HCT116 (cell line): ENCODE results near the gene HMX1. TPM values are rescaled to one million over a fixed set of nuclear protein-coding genes. Genes with fewer than 3 reads are reported as not detected.

Experiments used
- ATAC-seq: fragments of 200-7000 bp; cut with Tn5 transposase; 2 replicates; pipeline ENCODE4 v1.9.1; 2020; ENCODE audit warnings: mild to moderate bottlenecking, moderate library complexity
- BruUV-seq: library from RNA; stranded (reverse); fragments of 400-500 nt; replicated peaks from 2 replicates; lab custom pipeline; 2021; lab: Mats Ljungman, UMichigan
- CTCF ChIA-PET: fragments of 300-600 bp; sonication (Branson Sonifier 250); formaldehyde crosslinking; loops from one replicate; lab custom pipeline; 2021; ENCODE audit warnings: antibody characterized with exemption; lab: Charles Lee
- POLR2A ChIA-PET: fragments of 300-600, 350-600 bp; sonication (Branson Sonifier 250); formaldehyde crosslinking; loops from one replicate; lab custom pipeline; 2021; ENCODE audit warnings: antibody characterized with exemption; lab: Charles Lee
- RAD21 ChIA-PET, 2 experiments: fragments of 300-600 bp; sonication (Branson Sonifier 250); formaldehyde crosslinking; loops; one replicate each; lab custom pipeline; 2023; ENCODE audit warnings: low total read pairs in 2 of 2; ENCODE audit not compliant: uncharacterized antibody in 2 of 2, unreplicated experiment in 2 of 2, low non-redundant PET in 1 of 2; lab: Charles Lee
- DNase-seq: peaks from one replicate; pipeline ENCODE4 v3.0.0-alpha.2; 2010; ENCODE audit warnings: low read depth, low spot score
- H2AFZ ChIP-seq: fragments of 200-600 bp; shearing (Covaris generic), sonication (generic); 2 replicates; pipeline ENCODE4 v1.6.1; 2017; ENCODE audit warnings: low read depth, mixed run types, mixed read lengths, antibody characterized with exemption, low read length; ENCODE audit not compliant: poor library complexity, severe bottlenecking
- H3K27ac ChIP-seq: 2 replicates; pipeline ENCODE4 v1.5.1; 2012; ENCODE audit warnings: low read depth, low read length
- H3K27me3 ChIP-seq: fragments of 200-600 bp; sonication (generic); 2 replicates; pipeline ENCODE4 v1.6.1; 2016; ENCODE audit warnings: mixed run types, low read length, mixed read lengths; ENCODE audit not compliant: insufficient read depth
- H3K36me3 ChIP-seq, 2 experiments: fragments of 200-500 bp in 1 of 2; fragments of 200-600 bp in 1 of 2; sonication (Bioruptor generic) in 1 of 2; sonication (generic) in 1 of 2; 2 replicates each; pipeline versions ENCODE4 v1.5.1 to v1.6.1; 2014 to 2016; ENCODE audit warnings: low read length in 2 of 2, inconsistent platforms in 1 of 2, mixed read lengths in 1 of 2, mixed run types in 1 of 2; ENCODE audit not compliant: insufficient read depth in 2 of 2, control insufficient read depth in 1 of 2
- H3K4me1 ChIP-seq, 2 experiments: fragments of 200-600 bp in 1 of 2; sonication (generic) in 1 of 2; 2 replicates each; pipeline versions ENCODE4 v1.5.1 to v1.6.1; 2012 to 2017; ENCODE audit warnings: low read length in 2 of 2, inconsistent platforms in 1 of 2, mild to moderate bottlenecking in 1 of 2, mixed read lengths in 1 of 2, mixed run types in 1 of 2, moderate library complexity in 1 of 2; ENCODE audit not compliant: insufficient read depth in 2 of 2, control insufficient read depth in 1 of 2
- H3K4me2 ChIP-seq: fragments of 200-600 bp; sonication (generic); 2 replicates; pipeline ENCODE4 v1.6.1; 2017; ENCODE audit warnings: mixed run types, low read length, mixed read lengths
- H3K4me3 ChIP-seq, 2 experiments: fragments of 200-600 bp in 1 of 2; sonication (generic) in 1 of 2; replicated peaks in 1 of 2; 2 replicates each; pipeline ENCODE4 v1.5.1; 2011 to 2016; ENCODE audit warnings: low read length in 2 of 2, control low read depth in 1 of 2, low read depth in 1 of 2, mild to moderate bottlenecking in 1 of 2, mixed read lengths in 1 of 2, mixed run types in 1 of 2
- H3K79me2 ChIP-seq: fragments of 200-600 bp; sonication (generic); 2 replicates; pipeline ENCODE4 v1.6.1; 2017; ENCODE audit warnings: mild to moderate bottlenecking, mixed run types, low read length, moderate library complexity, mixed read lengths; ENCODE audit not compliant: insufficient read depth
- H3K9ac ChIP-seq: fragments of 200-600 bp; sonication (generic); 2 replicates; pipeline ENCODE4 v1.6.1; 2016; ENCODE audit warnings: low read length, mixed read lengths
- H3K9me2 ChIP-seq: fragments of 200-600 bp; sonication (generic), shearing (Covaris generic); 2 replicates; pipeline ENCODE4 v1.6.1; 2017; ENCODE audit warnings: mixed run types, mild to moderate bottlenecking, moderate library complexity; ENCODE audit not compliant: insufficient read depth
- H3K9me3 ChIP-seq, 2 experiments: fragments of 200-500 bp in 1 of 2; fragments of 200-600 bp in 1 of 2; sonication (Bioruptor generic) in 1 of 2; sonication (generic) in 1 of 2; 2 replicates each; pipeline ENCODE4 v1.6.1; 2014 to 2017; ENCODE audit warnings: low read length in 2 of 2, mixed read lengths in 2 of 2, inconsistent platforms in 1 of 2, low read depth in 1 of 2, mild to moderate bottlenecking in 1 of 2, mixed run types in 1 of 2, moderate library complexity in 1 of 2; ENCODE audit not compliant: control insufficient read depth in 1 of 2, insufficient read depth in 1 of 2
- H4K20me1 ChIP-seq: fragments of 200-600 bp; sonication (generic), shearing (Covaris generic); 2 replicates; pipeline ENCODE4 v1.6.1; 2017; ENCODE audit warnings: mixed run types, mild to moderate bottlenecking, moderate library complexity; ENCODE audit not compliant: insufficient read depth
- CEBPB ChIP-seq: IDR thresholded peaks from 2 replicates; pipeline ENCODE4 v1.6.1; 2012; ENCODE audit warnings: low read depth
- EZH2 ChIP-seq: fragments of 200-600 bp; sonication (generic); IDR thresholded peaks from 2 replicates; pipeline ENCODE4 v1.6.1; 2017; ENCODE audit warnings: antibody characterized with exemption, mixed run types
- JUND ChIP-seq: IDR thresholded peaks from 2 replicates; pipeline ENCODE4 v1.6.1; 2012
- SP1 ChIP-seq: IDR thresholded peaks from 2 replicates; pipeline ENCODE4 v1.6.1; 2012; ENCODE audit warnings: low read depth
- SRF ChIP-seq: IDR thresholded peaks from 2 replicates; pipeline ENCODE4 v1.6.1; 2012; ENCODE audit warnings: low read depth
- ZFX ChIP-seq: fragments of 450-650 bp; IDR thresholded peaks from 2 replicates; pipeline ENCODE4 v1.6.1; 2017
- intact Hi-C: fragments of 100-400 bp; cut with micrococcal nuclease; formaldehyde crosslinking; loops from 2 replicates; pipeline ENCODE4 v1.10.0; 2022
- total RNA-seq: library from RNA; stranded (reverse); gene quantifications from one replicate; pipeline ENCODE4 v1.2.1, GENCODE V29; 2021; ENCODE audit not compliant: unreplicated experiment
- TF ChIP-seq, protein P1 (sequence below), 3 experiments: fragments of 200-600 bp in 1 of 3; sonication (generic) in 1 of 3; IDR thresholded peaks in 2 of 3; conservative IDR thresholded peaks in 1 of 3; 2 replicates each; pipeline ENCODE4 v1.5.1; 2012 to 2017; ENCODE audit warnings: low read depth in 2 of 3, low read length in 2 of 3, antibody characterized with exemption in 1 of 3, borderline replicate concordance in 1 of 3, control low read depth in 1 of 3, mild to moderate bottlenecking in 1 of 3, mixed read lengths in 1 of 3, mixed run types in 1 of 3, moderate library complexity in 1 of 3; ENCODE audit not compliant: insufficient read depth in 1 of 3
- TF ChIP-seq, protein P2 (sequence below): IDR thresholded peaks from 2 replicates; pipeline ENCODE4 v1.6.1; 2012
- TF ChIP-seq, protein P3 (sequence below): IDR thresholded peaks from 2 replicates; pipeline ENCODE4 v1.6.1; 2012

HMX1 gene
- total RNA-seq, 1 experiment from 2014 or later, result 0.39 TPM

DNA sequence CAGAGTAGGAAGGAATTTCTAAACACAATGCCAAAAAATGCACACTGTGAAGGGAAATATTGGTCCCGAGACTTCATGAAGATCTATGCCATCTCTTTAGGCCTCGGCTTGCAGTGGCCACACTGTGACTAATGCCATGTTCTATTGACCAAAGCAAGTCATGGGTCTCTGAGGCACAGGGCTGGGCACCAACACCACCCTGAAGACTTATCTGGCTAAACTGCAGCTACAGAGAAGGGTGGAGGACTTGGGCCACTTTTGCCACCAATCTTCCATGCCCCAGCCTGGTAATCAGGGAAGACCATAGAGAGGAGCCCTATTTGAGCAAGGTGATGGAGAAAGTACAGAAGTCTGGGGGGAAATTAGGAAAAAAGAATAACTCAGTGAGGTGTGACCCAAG is 42.1 kb downstream of the HMX1 start:
- H3K4me1 ChIP-seq, result no peaks in the 10 kb centered on the region
- no peaks in the 10 kb centered on the region for H3K9me2 ChIP-seq
- BruUV-seq, result no TSS peak
- CTCF ChIA-PET, result no interaction called here
- H3K9ac ChIP-seq, result no peak overlapping the region
- intact Hi-C loops, result no loop called here
- no peaks in the 10 kb centered on the region for H3K9me3 ChIP-seq
- H2AFZ ChIP-seq, result no peak overlapping the region
- no peaks in the 10 kb centered on the region for H3K79me2 ChIP-seq
- RAD21 ChIA-PET, result no interaction called here
- H4K20me1 ChIP-seq, result no peaks in the 10 kb centered on the region
- H3K36me3 ChIP-seq, result no peaks in the 10 kb centered on the region
- peaks cover 9% of the 10 kb centered on the region; the same call in 1 of the 2 replicates for H3K27me3 ChIP-seq
- DNase-seq (no peak), ATAC-seq (no peak)
- no peak for TF ChIP-seq EZH2
- TF ChIP-seq, protein P1, sequence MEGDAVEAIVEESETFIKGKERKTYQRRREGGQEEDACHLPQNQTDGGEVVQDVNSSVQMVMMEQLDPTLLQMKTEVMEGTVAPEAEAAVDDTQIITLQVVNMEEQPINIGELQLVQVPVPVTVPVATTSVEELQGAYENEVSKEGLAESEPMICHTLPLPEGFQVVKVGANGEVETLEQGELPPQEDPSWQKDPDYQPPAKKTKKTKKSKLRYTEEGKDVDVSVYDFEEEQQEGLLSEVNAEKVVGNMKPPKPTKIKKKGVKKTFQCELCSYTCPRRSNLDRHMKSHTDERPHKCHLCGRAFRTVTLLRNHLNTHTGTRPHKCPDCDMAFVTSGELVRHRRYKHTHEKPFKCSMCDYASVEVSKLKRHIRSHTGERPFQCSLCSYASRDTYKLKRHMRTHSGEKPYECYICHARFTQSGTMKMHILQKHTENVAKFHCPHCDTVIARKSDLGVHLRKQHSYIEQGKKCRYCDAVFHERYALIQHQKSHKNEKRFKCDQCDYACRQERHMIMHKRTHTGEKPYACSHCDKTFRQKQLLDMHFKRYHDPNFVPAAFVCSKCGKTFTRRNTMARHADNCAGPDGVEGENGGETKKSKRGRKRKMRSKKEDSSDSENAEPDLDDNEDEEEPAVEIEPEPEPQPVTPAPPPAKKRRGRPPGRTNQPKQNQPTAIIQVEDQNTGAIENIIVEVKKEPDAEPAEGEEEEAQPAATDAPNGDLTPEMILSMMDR (IDR thresholded peaks at IDR 0.05 in 2 of 3, conservative IDR thresholded peaks at IDR 0.05 in 1 of 3; ENCODE audit: borderline replicate concordance in 1 of 3, insufficient read depth in 1 of 3, low read depth in 2 of 3, low read length in 2 of 3), result no peak
- no peak for TF ChIP-seq SRF
- no peak for TF ChIP-seq JUND
- H3K4me3 ChIP-seq, result no peak overlapping the region
- POLR2A ChIA-PET, result no interaction called here
- H3K27ac ChIP-seq, result no peak overlapping the region
- H3K4me2 ChIP-seq, result no peak overlapping the region

DNA sequence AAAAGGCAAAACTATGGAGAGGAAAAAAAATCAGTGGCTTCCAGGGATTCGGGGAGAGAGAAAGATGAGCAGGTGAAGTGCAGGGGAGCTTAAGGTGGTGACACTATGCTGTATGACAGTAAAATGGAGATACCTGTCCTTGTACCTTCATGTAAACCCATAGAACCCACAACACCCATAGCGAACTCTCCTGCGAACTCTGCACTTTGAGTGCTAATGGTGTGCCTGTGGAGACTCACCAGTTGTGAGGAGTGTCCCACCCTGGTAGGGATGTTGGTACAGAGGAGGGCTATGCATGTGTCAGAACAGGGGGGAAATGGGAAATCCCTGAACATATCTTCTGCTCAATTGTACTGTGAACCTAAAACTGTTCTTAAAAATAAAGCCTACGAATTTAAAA is 42.8 kb downstream of the HMX1 start:
- no peak overlapping the region for H3K4me3 ChIP-seq
- no peaks in the 10 kb centered on the region for H3K79me2 ChIP-seq
- H3K4me1 ChIP-seq, result no peaks in the 10 kb centered on the region
- DNase-seq (no peak), ATAC-seq (no peak)
- no peak overlapping the region for H3K27ac ChIP-seq
- intact Hi-C loops, result no loop called here
- no TSS peak for BruUV-seq
- no peaks in the 10 kb centered on the region for H4K20me1 ChIP-seq
- no peaks in the 10 kb centered on the region for H3K9me3 ChIP-seq
- POLR2A ChIA-PET, result no interaction called here
- RAD21 ChIA-PET, result no interaction called here
- H3K4me2 ChIP-seq, result no peak overlapping the region
- H3K27me3 ChIP-seq, result peaks cover 9% of the 10 kb centered on the region; the same call in 1 of the 2 replicates
- no peak overlapping the region for H3K9ac ChIP-seq
- CTCF ChIA-PET, result no interaction called here
- H3K36me3 ChIP-seq, result no peaks in the 10 kb centered on the region
- no peak for TF ChIP-seq ZFX
- TF ChIP-seq, protein P2, sequence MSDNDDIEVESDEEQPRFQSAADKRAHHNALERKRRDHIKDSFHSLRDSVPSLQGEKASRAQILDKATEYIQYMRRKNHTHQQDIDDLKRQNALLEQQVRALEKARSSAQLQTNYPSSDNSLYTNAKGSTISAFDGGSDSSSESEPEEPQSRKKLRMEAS, result no peak
- TF ChIP-seq, protein P1 (IDR thresholded peaks at IDR 0.05 in 2 of 3, conservative IDR thresholded peaks at IDR 0.05 in 1 of 3; ENCODE audit: borderline replicate concordance in 1 of 3, insufficient read depth in 1 of 3, low read depth in 2 of 3, low read length in 2 of 3), result no peak
- TF ChIP-seq, protein P3, sequence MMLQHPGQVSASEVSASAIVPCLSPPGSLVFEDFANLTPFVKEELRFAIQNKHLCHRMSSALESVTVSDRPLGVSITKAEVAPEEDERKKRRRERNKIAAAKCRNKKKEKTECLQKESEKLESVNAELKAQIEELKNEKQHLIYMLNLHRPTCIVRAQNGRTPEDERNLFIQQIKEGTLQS, result no peak
- no peak for TF ChIP-seq JUND
- TF ChIP-seq EZH2, result no peak
- TF ChIP-seq SP1, result no peak
- TF ChIP-seq CEBPB, result no peak
- no peaks in the 10 kb centered on the region for H3K9me2 ChIP-seq
- no peak overlapping the region for H2AFZ ChIP-seq
